Astrocyte of the cerebellum (primary cell): ENCODE measurements around the gene ABRACL.

Experiments
- DNase-seq: peaks from one replicate; pipeline ENCODE4 v3.0.0-alpha.2; 2011; ENCODE audit warnings: low read depth
- H3K4me3 ChIP-seq: 2 replicates; pipeline ENCODE4 v1.5.1; 2011; ENCODE audit warnings: mild to moderate bottlenecking, low read depth, low read length, moderate library complexity
- in situ Hi-C: cut with HindIII; loops from 2 replicates; pipeline ENCODE4 v1.10.0; 2017; ENCODE audit warnings: low sequenced_read_pairs
- TF ChIP-seq, protein P1 (sequence below): IDR thresholded peaks from 2 replicates; pipeline ENCODE4 v1.5.1; 2012; ENCODE audit warnings: low read length, low read depth, moderate library complexity, mild to moderate bottlenecking; ENCODE audit errors: missing control alignments

ABRACL gene

GRCh38 chr6:139010674-139011073, 17.9 kb upstream of the ABRACL start:
- TF ChIP-seq, protein P1, sequence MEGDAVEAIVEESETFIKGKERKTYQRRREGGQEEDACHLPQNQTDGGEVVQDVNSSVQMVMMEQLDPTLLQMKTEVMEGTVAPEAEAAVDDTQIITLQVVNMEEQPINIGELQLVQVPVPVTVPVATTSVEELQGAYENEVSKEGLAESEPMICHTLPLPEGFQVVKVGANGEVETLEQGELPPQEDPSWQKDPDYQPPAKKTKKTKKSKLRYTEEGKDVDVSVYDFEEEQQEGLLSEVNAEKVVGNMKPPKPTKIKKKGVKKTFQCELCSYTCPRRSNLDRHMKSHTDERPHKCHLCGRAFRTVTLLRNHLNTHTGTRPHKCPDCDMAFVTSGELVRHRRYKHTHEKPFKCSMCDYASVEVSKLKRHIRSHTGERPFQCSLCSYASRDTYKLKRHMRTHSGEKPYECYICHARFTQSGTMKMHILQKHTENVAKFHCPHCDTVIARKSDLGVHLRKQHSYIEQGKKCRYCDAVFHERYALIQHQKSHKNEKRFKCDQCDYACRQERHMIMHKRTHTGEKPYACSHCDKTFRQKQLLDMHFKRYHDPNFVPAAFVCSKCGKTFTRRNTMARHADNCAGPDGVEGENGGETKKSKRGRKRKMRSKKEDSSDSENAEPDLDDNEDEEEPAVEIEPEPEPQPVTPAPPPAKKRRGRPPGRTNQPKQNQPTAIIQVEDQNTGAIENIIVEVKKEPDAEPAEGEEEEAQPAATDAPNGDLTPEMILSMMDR = no peak
- in situ Hi-C loops = no loop called here
- DNase-seq = no peak
- H3K4me3 ChIP-seq = no peak overlapping the region

- in situ Hi-C loops = no loop called here
- no peak overlapping the region for H3K4me3 ChIP-seq
- TF ChIP-seq, protein P1 = no peak
- DNase-seq = no peak
Observed at GRCh38 chr6:139011980-139012379, 16.6 kb upstream of the ABRACL start.

GRCh38 chr6:139013185-139013800, 15.3 kb upstream of the ABRACL start:
- no peak for DNase-seq
- TF ChIP-seq, protein P1 = no peak
- H3K4me3 ChIP-seq = no peak overlapping the region
- in situ Hi-C loops = no loop called here

GRCh38 chr6:139014945-139015344, 13.6 kb upstream of the ABRACL start:
- TF ChIP-seq, protein P1 = no peak
- in situ Hi-C loops = loop anchor here (5.0 kb wide), 1 partner anchor 38 kb away; no protein-coding TSS in a partner anchor
- DNase-seq = no peak
- H3K4me3 ChIP-seq = no peak overlapping the region

- TF ChIP-seq, protein P1 = no peak
- DNase-seq = no peak
- H3K4me3 ChIP-seq = no peak overlapping the region
- in situ Hi-C loops = loop anchor here (5.0 kb wide), 1 partner anchor 39 kb away; no protein-coding TSS in a partner anchor
Observed at GRCh38 chr6:139016337-139017213, 12.0 kb upstream of the ABRACL start.

GRCh38 chr6:139017227-139017626, 11.3 kb upstream of the ABRACL start:
- TF ChIP-seq, protein P1 = no peak
- peak; percentile 37 for DNase-seq
- in situ Hi-C loops = loop anchor here (5.0 kb wide), 1 partner anchor 40 kb away; no protein-coding TSS in a partner anchor
- H3K4me3 ChIP-seq = no peak overlapping the region
